ENCODE results near the gene SEMA5A.

- TF ChIP-seq CTCF (IDR thresholded peaks at IDR 0.05) (no peak), POLR2A (IDR thresholded peaks at IDR 0.05) (no peak)
Measured at GRCh38 chr5:9251379-9251980, 294.4 kb downstream of the SEMA5A start.

All from lower leg skin (tissue), 3 donors.